H1 (cell line): ENCODE data around the gene MRPL47. TPM values are rescaled to one million over a fixed set of nuclear protein-coding genes. Genes with fewer than 3 reads are reported as not detected.

ENCODE experiments used
- CTCF ChIA-PET: fragments of 300-600 bp; sonication (Branson Sonifier 250); formaldehyde crosslinking; loops from one replicate; lab custom pipeline; 2021; ENCODE audit not compliant: partially characterized antibody; lab: Charles Lee
- POLR2A ChIA-PET: fragments of 300-600 bp; sonication (Branson Sonifier 250); formaldehyde crosslinking; loops from one replicate; lab custom pipeline; 2021; ENCODE audit warnings: inconsistent platforms; ENCODE audit not compliant: partially characterized antibody; lab: Charles Lee
- DNase-seq, 2 experiments: peaks; one replicate each; pipeline versions ENCODE4 v3.0.0 to v3.0.0-alpha.2; 2010 to 2022; ENCODE audit warnings: low spot score in 2 of 2, low read depth in 1 of 2, mixed read lengths in 1 of 2
- FAIRE-seq: peaks from 2 replicates; lab custom pipeline; 2011; peaks lifted over from hg19 to GRCh38; lab: Jason Lieb, UNC
- H2AFZ ChIP-seq: 2 replicates; pipeline ENCODE4 v1.8.1; 2012; ENCODE audit warnings: low read length, inconsistent platforms
- H2AK5ac ChIP-seq: 2 replicates; pipeline ENCODE4 v1.6.1; 2013; ENCODE audit warnings: low read depth, low read length
- H2BK120ac ChIP-seq: replicated peaks from 2 replicates; pipeline ENCODE3; 2013; ENCODE audit warnings: low read depth, low read length, inconsistent platforms
- H2BK12ac ChIP-seq: 2 replicates; pipeline ENCODE4 v1.6.1; 2013; ENCODE audit warnings: low read depth, low read length
- H2BK15ac ChIP-seq: 2 replicates; pipeline ENCODE4 v1.6.1; 2013; ENCODE audit warnings: low read length
- H2BK20ac ChIP-seq: 2 replicates; pipeline ENCODE4 v1.6.1; 2013; ENCODE audit warnings: low read length
- H2BK5ac ChIP-seq: 2 replicates; pipeline ENCODE4 v1.6.1; 2013; ENCODE audit warnings: low read depth, low read length
- H3K14ac ChIP-seq: 2 replicates; pipeline ENCODE4 v1.6.1; 2013; ENCODE audit warnings: inconsistent platforms; ENCODE audit not compliant: insufficient read length
- H3K18ac ChIP-seq: 2 replicates; pipeline ENCODE4 v1.6.1; 2013; ENCODE audit warnings: low read length; ENCODE audit errors: extremely low read depth
- H3K23ac ChIP-seq: 2 replicates; pipeline ENCODE4 v1.6.1; 2013; ENCODE audit warnings: inconsistent platforms; ENCODE audit not compliant: insufficient read length
- H3K23me2 ChIP-seq: 2 replicates; pipeline ENCODE4 v1.6.1; 2013; ENCODE audit warnings: low read depth, low read length
- H3K27ac ChIP-seq: 2 replicates; pipeline ENCODE4 v1.6.1; 2011; ENCODE audit warnings: low read depth, low read length, inconsistent platforms
- H3K27me3 ChIP-seq, 4 experiments: replicated peaks in 1 of 4; 1 replicate in 1 of 4; 2 replicates in 3 of 4; pipeline versions ENCODE4 v1.6.1 to v1.8.1; 2011 to 2013; ENCODE audit warnings: low read length in 3 of 4, mild to moderate bottlenecking in 3 of 4, inconsistent platforms in 2 of 4, mixed read lengths in 2 of 4, moderate library complexity in 1 of 4; ENCODE audit not compliant: control insufficient read depth in 3 of 4, insufficient read depth in 3 of 4; ENCODE audit errors: extremely low read depth in 1 of 4
- H3K36me3 ChIP-seq, 4 experiments: 2 replicates each; pipeline versions ENCODE4 v1.6.1 to v1.8.1; 2011 to 2013; ENCODE audit warnings: mild to moderate bottlenecking in 4 of 4, low read length in 3 of 4, moderate library complexity in 2 of 4, control low read depth in 1 of 4, inconsistent platforms in 1 of 4; ENCODE audit not compliant: insufficient read depth in 4 of 4, control insufficient read depth in 2 of 4
- H3K4ac ChIP-seq: replicated peaks from 2 replicates; pipeline ENCODE3; 2013; ENCODE audit warnings: low read length, low read depth, mixed read lengths, inconsistent platforms; ENCODE audit not compliant: insufficient read length
- H3K4me1 ChIP-seq, 4 experiments: replicated peaks in 1 of 4; 1 replicate in 1 of 4; 2 replicates in 3 of 4; pipeline versions ENCODE4 v1.6.1 to v1.8.1; 2011 to 2013; ENCODE audit warnings: low read length in 3 of 4, inconsistent platforms in 2 of 4, mixed read lengths in 1 of 4; ENCODE audit not compliant: insufficient read depth in 4 of 4, control insufficient read depth in 3 of 4
- H3K4me2 ChIP-seq, 2 experiments: 2 replicates each; pipeline versions ENCODE4 v1.6.1 to v1.8.1; 2011 to 2013; ENCODE audit warnings: low read depth in 2 of 2, low read length in 2 of 2, control low read depth in 1 of 2, inconsistent platforms in 1 of 2, mild to moderate bottlenecking in 1 of 2; ENCODE audit not compliant: insufficient read depth in 1 of 2
- H3K4me3 ChIP-seq, 4 experiments: fragments of 200-600, 300-600 bp in 1 of 4; sonication (generic), shearing (Covaris generic), sonication (Bioruptor Twin) in 1 of 4; 2 replicates each; pipeline versions ENCODE4 v1.5.1 to v1.8.1; 2011 to 2016; ENCODE audit warnings: low read length in 4 of 4, low read depth in 3 of 4, control low read depth in 2 of 4, inconsistent platforms in 2 of 4, mild to moderate bottlenecking in 2 of 4, mixed read lengths in 1 of 4, moderate library complexity in 1 of 4; ENCODE audit not compliant: insufficient read depth in 2 of 4; ENCODE audit errors: extremely low read depth in 1 of 4
- H3K56ac ChIP-seq: replicated peaks from 2 replicates; pipeline ENCODE3; 2013; ENCODE audit warnings: low read depth, mild to moderate bottlenecking, mixed read lengths, low read length, inconsistent platforms; ENCODE audit not compliant: insufficient read length
- H3K79me1 ChIP-seq: 2 replicates; pipeline ENCODE4 v1.6.1; 2013; ENCODE audit warnings: low read depth, low read length, control low read depth
- H3K79me2 ChIP-seq, 2 experiments: 2 replicates each; pipeline versions ENCODE4 v1.6.1 to v1.8.1; 2012 to 2013; ENCODE audit warnings: low read length in 2 of 2, mild to moderate bottlenecking in 2 of 2, inconsistent platforms in 1 of 2; ENCODE audit not compliant: insufficient read depth in 2 of 2, control insufficient read depth in 1 of 2
- H3K9ac ChIP-seq, 4 experiments: replicated peaks in 1 of 4; 1 replicate in 1 of 4; 2 replicates in 3 of 4; pipeline versions ENCODE4 v1.6.1 to v1.8.1; 2011 to 2013; ENCODE audit warnings: low read depth in 3 of 4, low read length in 3 of 4, control low read depth in 2 of 4, mild to moderate bottlenecking in 2 of 4, moderate library complexity in 2 of 4, inconsistent platforms in 1 of 4; ENCODE audit errors: extremely low read depth in 1 of 4
- H3K9me3 ChIP-seq, 2 experiments: 2 replicates each; pipeline versions ENCODE4 v1.6.1 to v1.8.1; 2012 to 2013; ENCODE audit warnings: mild to moderate bottlenecking in 2 of 2, moderate library complexity in 2 of 2, control low read depth in 1 of 2, inconsistent platforms in 1 of 2, low read depth in 1 of 2, low read length in 1 of 2, mixed read lengths in 1 of 2; ENCODE audit not compliant: insufficient read depth in 2 of 2
- H4K20me1 ChIP-seq, 2 experiments: replicated peaks in 1 of 2; 2 replicates each; pipeline versions ENCODE3 to v1.8.1; 2011 to 2013; ENCODE audit warnings: inconsistent platforms in 2 of 2, low read length in 2 of 2, mild to moderate bottlenecking in 1 of 2; ENCODE audit not compliant: insufficient read depth in 2 of 2, control insufficient read depth in 1 of 2
- H4K5ac ChIP-seq: 2 replicates; pipeline ENCODE4 v1.6.1; 2013; ENCODE audit warnings: low read length, low read depth, mixed read lengths, inconsistent platforms; ENCODE audit not compliant: insufficient read length
- H4K8ac ChIP-seq: 2 replicates; pipeline ENCODE4 v1.8.0; 2013; ENCODE audit warnings: mild to moderate bottlenecking, moderate library complexity, low read length, inconsistent platforms; ENCODE audit not compliant: insufficient read depth; ENCODE audit errors: extremely low read depth
- H4K91ac ChIP-seq: replicated peaks from 2 replicates; pipeline ENCODE3; 2013; ENCODE audit warnings: low read length, mixed read lengths, inconsistent platforms; ENCODE audit not compliant: insufficient read length
- SIRT6 ChIP-seq: IDR thresholded peaks from one replicate; pipeline ENCODE4 v1.7.1; 2012; ENCODE audit warnings: low read length, inconsistent platforms
- TAF1 ChIP-seq: IDR thresholded peaks from 2 replicates; pipeline ENCODE4 v1.6.1; 2011; ENCODE audit warnings: mild to moderate bottlenecking, low read depth, low read length
- WGBS, 2 experiments: shearing (Covaris generic) in 1 of 2; methylation state at CpG; one replicate each; pipeline versions ENCODE4 v1.1.6 to v1.1.7; 2013 to 2015; ENCODE audit warnings: low lambda C conversion rate in 2 of 2, mixed read lengths in 2 of 2, inconsistent platforms in 1 of 2, low coverage in 1 of 2, missing lambda C conversion rate in 1 of 2; ENCODE audit not compliant: insufficient replicate concordance in 2 of 2, insufficient coverage in 1 of 2, insufficient read length in 1 of 2; ENCODE audit errors: extremely low coverage in 1 of 2, missing lambda C conversion rate in 1 of 2; 5-methylcytosine and 5-hydroxymethylcytosine counted together
- polyA plus RNA-seq, 7 experiments: library from polyadenylated mRNA; depleted of rRNA in 3 of 7; stranded (reverse) in 5 of 7; unstranded in 2 of 7; fragments of >200 nt in 5 of 7; fragments of 200-250 nt in 2 of 7; gene quantifications; 1 replicate in 5 of 7; 2 replicates in 1 of 7; 4 replicates in 1 of 7; pipeline versions ENCODE4 v1.2.1 to v1.2.3, GENCODE V29; 2011 to 2013; ENCODE audit warnings: missing spikeins in 2 of 7, mixed read lengths in 2 of 7
- total RNA-seq: library from RNA; stranded (reverse); fragmentation: NEBNext Ultra II Directional; extraction: Animal tissue kit (Norgen Biotek cat#: 25700); gene quantifications from 2 replicates; pipeline ENCODE4 v1.2.1, GENCODE V29; 2021

Gene MRPL47
- total and polyA plus RNA-seq, 2 of the 8 experiments (the other 6 are each of a cell fraction or from before 2014, with no cell fraction given): 26.1 to 76.6 TPM

GRCh38 chr3:179610066-179610465, 5.6 kb upstream of the MRPL47 start:
- TF ChIP-seq TAF1: no peak
- no peak for TF ChIP-seq SIRT6
- Histone ChIP-seq H2BK5ac (no peak overlapping the region), H3K9ac (no peak overlapping the region), H3K27me3 (no peaks in the 10 kb centered on the region), H2BK120ac (no peak overlapping the region), H2BK15ac (no peak overlapping the region), H4K5ac (no peak overlapping the region), H2AK5ac (no peak overlapping the region), H4K8ac (no peak overlapping the region), H3K23ac (no peak overlapping the region), H3K27ac (no peak overlapping the region), H2BK20ac (no peak overlapping the region), H3K14ac (no peak overlapping the region), H3K4me1 (no peaks in the 10 kb centered on the region), H3K23me2 (peaks cover 2% of the 10 kb centered on the region), H4K20me1 (no peaks in the 10 kb centered on the region), H3K79me2 (peaks cover 0 to 16% of the 10 kb centered on the region in 2 experiments; a peak in 2 of 4 replicates), H3K9me3 (no peaks in the 10 kb centered on the region), H3K36me3 (peaks cover 0 to 4% (median 0%) of the 10 kb centered on the region in 4 experiments; a peak in 1 of 8 replicates), H3K4me3 (no peak overlapping the region), H3K79me1 (no peaks in the 10 kb centered on the region), H4K91ac (no peak overlapping the region), H2BK12ac (no peak overlapping the region), H3K56ac (no peak overlapping the region), H3K18ac (no peak overlapping the region), H3K4ac (no peak overlapping the region), H2AFZ (no peak overlapping the region), H3K4me2 (no peak overlapping the region)
- CTCF ChIA-PET: interaction anchor here (1.5 kb wide), 1 partner anchor 158 kb away, joined by 3 read pairs; no protein-coding TSS in a partner anchor
- WGBS, 2 experiments: 92% methylated on average over 4 of the region's 4 CpGs; no CpG with 5 or more reads in 1 of the 2 experiments
- POLR2A ChIA-PET: no interaction called here
- DNase-seq: no peak
- FAIRE-seq: no peak
